ENCODE data around the gene SPPL2A.
"Not testable (repeated sequence)": the region's sequence is repeated elsewhere in the genome, so short reads cannot be mapped to it uniquely, and the experiment has no call there.

GRCh38 chr15:50811461-50812180 lies 46.1 kb upstream of the SPPL2A start:
- TF ChIP-seq CTCF (conservative IDR thresholded peaks at IDR 0.05; ENCODE audit: low read depth, low read length); EZH2 (IDR thresholded peaks at IDR 0.05; ENCODE audit: borderline replicate concordance, low read depth, low read length, poor library complexity, severe bottlenecking): not testable (repeated sequence)

All from A673 (cell line).